ENCODE results near the gene LBX2. TPM values are rescaled to one million over a fixed set of nuclear protein-coding genes. Genes with fewer than 3 reads are reported as not detected.

LBX2 gene
- total RNA-seq, 1 experiment from 2014 or later: not detected

- Histone ChIP-seq H3K27ac (ENCODE audit: low read depth, low read length, poor library complexity, severe bottlenecking) (no peak overlapping the region), H3K36me3 (ENCODE audit: insufficient read depth, low read length, poor library complexity, severe bottlenecking) (peaks cover 27% of the 10 kb centered on the region), H3K27me3 (replicated peaks; ENCODE audit: insufficient read depth, low read depth, low read length, poor library complexity) (peaks cover 11% of the 10 kb centered on the region), H3K9me3 (ENCODE audit: low read depth, low read length, poor library complexity, severe bottlenecking) (no peaks in the 10 kb centered on the region), H3K4me1 (ENCODE audit: insufficient read depth, low read length, poor library complexity, severe bottlenecking) (peaks cover 5% of the 10 kb centered on the region), H3K4me3 (ENCODE audit: low read depth, low read length, poor library complexity, severe bottlenecking) (no peak overlapping the region)
- intact Hi-C loops (cut with micrococcal nuclease; ENCODE audit: unreplicated experiment): no loop called here
- ChIA-PET POLR2A (ENCODE audit: low non-redundant PET) (no interaction called here), CTCF (interaction anchor here (0.6 kb wide), 1 partner anchor 11 kb away, joined by 5 read pairs; the partner anchor contains the start of genes CCDC142 and TTC31)
- BruUV-seq (replicated peaks): no TSS peak
- TF ChIP-seq CTCF (conservative IDR thresholded peaks at IDR 0.05; ENCODE audit: low read depth, low read length): no peak
- TF ChIP-seq EZH2 (IDR thresholded peaks at IDR 0.05; ENCODE audit: borderline replicate concordance, low read depth, low read length, poor library complexity, severe bottlenecking): no peak
- no peak for DNase-seq (ENCODE audit: low spot score)
These were observed 5.9 kb downstream of the LBX2 start for GRCh38 chr2:74493546-74493945.

- BruUV-seq (replicated peaks): no TSS peak
- no peak for TF ChIP-seq EZH2 (IDR thresholded peaks at IDR 0.05; ENCODE audit: borderline replicate concordance, low read depth, low read length, poor library complexity, severe bottlenecking)
- no peak for TF ChIP-seq CTCF (conservative IDR thresholded peaks at IDR 0.05; ENCODE audit: low read depth, low read length)
- Histone ChIP-seq H3K4me3 (ENCODE audit: low read depth, low read length, poor library complexity, severe bottlenecking) (no peak overlapping the region), H3K4me1 (ENCODE audit: insufficient read depth, low read length, poor library complexity, severe bottlenecking) (no peaks in the 10 kb centered on the region), H3K9me3 (ENCODE audit: low read depth, low read length, poor library complexity, severe bottlenecking) (no peaks in the 10 kb centered on the region), H3K36me3 (ENCODE audit: insufficient read depth, low read length, poor library complexity, severe bottlenecking) (peaks cover 27% of the 10 kb centered on the region), H3K27me3 (replicated peaks; ENCODE audit: insufficient read depth, low read depth, low read length, poor library complexity) (no peaks in the 10 kb centered on the region), H3K27ac (ENCODE audit: low read depth, low read length, poor library complexity, severe bottlenecking) (no peak overlapping the region)
- ChIA-PET POLR2A (ENCODE audit: low non-redundant PET) (no interaction called here), CTCF (no interaction called here)
- intact Hi-C loops (cut with micrococcal nuclease; ENCODE audit: unreplicated experiment): no loop called here
- no peak for DNase-seq (ENCODE audit: low spot score)
These were observed 7.5 kb downstream of the LBX2 start for GRCh38 chr2:74491648-74492544.

- POLR2A ChIA-PET (ENCODE audit: low non-redundant PET): no interaction called here
- DNase-seq (ENCODE audit: low spot score): no peak
- Histone ChIP-seq H3K27me3 (replicated peaks; ENCODE audit: insufficient read depth, low read depth, low read length, poor library complexity) (no peaks in the 10 kb centered on the region), H3K36me3 (ENCODE audit: insufficient read depth, low read length, poor library complexity, severe bottlenecking) (peaks cover 27% of the 10 kb centered on the region), H3K4me3 (ENCODE audit: low read depth, low read length, poor library complexity, severe bottlenecking) (no peak overlapping the region), H3K9me3 (ENCODE audit: low read depth, low read length, poor library complexity, severe bottlenecking) (no peaks in the 10 kb centered on the region), H3K4me1 (ENCODE audit: insufficient read depth, low read length, poor library complexity, severe bottlenecking) (no peaks in the 10 kb centered on the region), H3K27ac (ENCODE audit: low read depth, low read length, poor library complexity, severe bottlenecking) (no peak overlapping the region)
- TF ChIP-seq CTCF (conservative IDR thresholded peaks at IDR 0.05; ENCODE audit: low read depth, low read length) (no peak), EZH2 (IDR thresholded peaks at IDR 0.05; ENCODE audit: borderline replicate concordance, low read depth, low read length, poor library complexity, severe bottlenecking) (no peak)
- no TSS peak for BruUV-seq (replicated peaks)
- intact Hi-C loops (cut with micrococcal nuclease; ENCODE audit: unreplicated experiment): no loop called here
- CTCF ChIA-PET: no interaction called here
These were observed 9.5 kb downstream of the LBX2 start for GRCh38 chr2:74489906-74490305.
